NCI-H748 (cell line): ENCODE measurements around the gene GGA2.
A peak's percentile ranks its signal among the peaks of the same experiment; 100 is the strongest.

Source experiments
- DNase-seq: peaks from one replicate; lab custom pipeline; 2025; ENCODE audit not compliant: unreplicated experiment; lab: John Stamatoyannopoulos, UW

The GGA2 gene

DNA sequence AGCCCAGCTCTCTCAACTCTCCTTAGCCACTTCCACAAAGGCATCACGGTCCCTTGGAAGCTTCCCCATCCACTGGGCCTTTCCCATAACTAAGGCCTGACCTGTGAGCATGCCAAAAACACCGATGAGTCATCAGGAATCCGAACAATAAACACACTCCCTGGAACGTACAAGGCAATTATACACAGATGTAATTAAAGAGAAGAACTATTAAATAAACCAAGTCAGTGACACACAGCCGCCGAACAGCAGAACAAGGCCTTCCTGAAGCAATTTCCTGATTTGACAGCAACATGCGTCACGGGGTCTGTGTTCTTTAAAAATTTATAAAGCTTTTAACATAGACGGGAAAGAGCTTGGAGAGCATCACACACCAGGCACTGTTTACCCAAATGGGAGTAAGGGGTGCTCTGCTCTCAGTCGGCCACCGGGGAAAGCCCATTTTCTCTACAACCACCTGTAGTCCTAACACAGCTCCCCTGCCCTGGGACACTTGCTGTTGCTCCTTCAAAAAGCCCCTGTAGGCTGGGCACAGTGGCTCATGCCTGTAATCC is 86.7 kb downstream of the GGA2 start:
- DNase-seq, result peak; percentile 39

DNA sequence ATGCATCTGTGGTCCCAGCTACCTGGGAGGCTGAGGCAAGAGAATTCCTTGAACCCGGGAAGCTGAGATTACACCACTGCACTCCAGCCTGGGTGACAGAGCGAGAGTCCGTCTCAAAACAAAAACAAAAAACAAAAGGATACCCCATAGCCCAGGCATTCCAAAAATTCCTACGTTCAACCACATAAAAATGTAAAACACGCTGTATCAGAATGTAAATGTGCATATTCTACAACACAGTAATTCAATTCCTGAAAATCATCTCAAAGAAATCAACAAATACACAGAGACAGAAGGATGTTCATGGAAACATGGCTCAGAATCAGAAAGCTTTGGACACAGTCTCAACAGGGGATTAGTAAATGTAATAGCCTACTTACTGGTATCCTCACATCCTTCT is 90.3 kb downstream of the GGA2 start:
- DNase-seq, result no peak

DNA sequence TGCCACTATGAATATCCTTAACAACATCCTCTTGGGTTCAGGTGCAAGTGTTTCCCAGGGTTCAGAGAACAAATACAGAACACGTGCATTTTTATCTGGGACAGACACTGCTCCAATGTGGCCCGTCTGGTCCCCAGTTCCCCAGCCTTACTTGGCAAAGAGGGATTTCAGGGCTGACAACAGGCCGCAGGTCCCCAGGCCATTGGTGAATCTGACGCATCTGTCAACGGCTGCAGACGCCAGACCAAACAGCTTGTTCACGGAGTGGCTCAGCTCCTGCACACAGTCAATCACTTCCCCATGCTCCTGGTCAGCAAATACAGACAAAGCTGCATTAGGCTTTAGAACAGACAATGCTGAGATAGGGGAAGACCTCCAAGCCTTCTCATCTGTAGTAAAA is 93.5 kb downstream of the GGA2 start:
- DNase-seq, result no peak

DNA sequence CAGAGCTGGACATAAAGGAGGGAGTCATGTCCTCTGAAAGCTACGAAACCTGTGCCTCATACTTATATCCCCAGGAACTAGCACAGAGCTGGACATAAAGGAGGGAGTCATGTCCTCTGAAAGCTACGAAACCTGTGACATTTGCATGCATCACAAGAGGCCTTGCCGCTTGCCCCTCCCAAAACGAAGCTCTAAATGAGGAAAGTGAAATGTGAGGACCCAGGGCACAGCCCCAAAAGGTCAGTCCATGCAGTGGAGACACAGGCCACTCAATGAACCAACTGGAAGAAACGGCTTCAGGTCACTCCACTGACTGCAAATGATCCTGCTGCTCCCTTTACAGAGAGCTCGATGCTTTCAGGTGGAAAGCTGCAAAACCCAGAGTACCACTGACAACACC is 95.6 kb downstream of the GGA2 start:
- no peak for DNase-seq
